DND-41 (cell line): ENCODE measurements around the gene GINM1.

Experiments
- ATAC-seq: fragments of 200-7000 bp; cut with Tn5 transposase; 3 replicates; pipeline ENCODE4 v1.9.1; 2021; ENCODE audit warnings: low read depth; ENCODE audit not compliant: insufficient read depth
- DNase-seq: peaks from one replicate; pipeline ENCODE4 v3.0.0-alpha.2; 2020
- H2AFZ ChIP-seq: 2 replicates; pipeline ENCODE4 v1.6.0; 2012; ENCODE audit warnings: low read depth, low read length
- H3K27ac ChIP-seq: 2 replicates; pipeline ENCODE4 v1.5.1; 2012; ENCODE audit warnings: low read length, inconsistent platforms
- H3K27me3 ChIP-seq: fragments of 200-600 bp; sonication (generic); 2 replicates; pipeline ENCODE4 v1.6.0; 2012; ENCODE audit warnings: low read length, mild to moderate bottlenecking, inconsistent platforms; ENCODE audit not compliant: insufficient read depth, poor library complexity
- H3K36me3 ChIP-seq: 2 replicates; pipeline ENCODE4 v1.5.1; 2012; ENCODE audit warnings: low read length, inconsistent platforms; ENCODE audit not compliant: insufficient read depth
- H3K4me1 ChIP-seq: 2 replicates; pipeline ENCODE4 v1.5.1; 2012; ENCODE audit warnings: mild to moderate bottlenecking, low read length; ENCODE audit not compliant: insufficient read depth
- H3K4me2 ChIP-seq: 2 replicates; pipeline ENCODE4 v1.6.0; 2012; ENCODE audit warnings: mild to moderate bottlenecking, moderate library complexity, low read length, inconsistent platforms; ENCODE audit not compliant: insufficient read depth
- H3K4me3 ChIP-seq, 2 experiments: fragments of 200-600 bp in 1 of 2; shearing (Covaris generic) in 1 of 2; 2 replicates each; pipeline ENCODE4 v1.5.1; 2012 to 2016; ENCODE audit warnings: inconsistent platforms in 2 of 2, low read length in 2 of 2, mild to moderate bottlenecking in 2 of 2, low read depth in 1 of 2, moderate library complexity in 1 of 2
- H3K79me2 ChIP-seq: 2 replicates; pipeline ENCODE4 v1.6.0; 2012; ENCODE audit warnings: low read length, inconsistent platforms; ENCODE audit not compliant: insufficient read depth
- H3K9ac ChIP-seq: 2 replicates; pipeline ENCODE4 v1.6.0; 2012; ENCODE audit warnings: low read depth, mild to moderate bottlenecking, inconsistent platforms, low read length, moderate library complexity
- H3K9me3 ChIP-seq: 2 replicates; pipeline ENCODE4 v1.5.1; 2012; ENCODE audit warnings: low read length, moderate library complexity, mild to moderate bottlenecking, inconsistent platforms; ENCODE audit not compliant: insufficient read depth, severe bottlenecking
- H4K20me1 ChIP-seq: 2 replicates; pipeline ENCODE4 v1.6.0; 2012; ENCODE audit warnings: low read length; ENCODE audit not compliant: insufficient read depth
- CTCF ChIP-seq: IDR thresholded peaks from 2 replicates; pipeline ENCODE4 v1.5.1; 2012; ENCODE audit warnings: borderline replicate concordance, low read length, moderate library complexity, mild to moderate bottlenecking; ENCODE audit not compliant: poor library complexity, severe bottlenecking; ENCODE audit errors: extremely low read depth
- EZH2 ChIP-seq: IDR thresholded peaks from 3 replicates; pipeline ENCODE4 v1.6.1; 2012; ENCODE audit warnings: borderline replicate concordance, low read depth, mild to moderate bottlenecking, moderate library complexity, low read length, inconsistent platforms; ENCODE audit not compliant: severe bottlenecking

The GINM1 gene

DNA sequence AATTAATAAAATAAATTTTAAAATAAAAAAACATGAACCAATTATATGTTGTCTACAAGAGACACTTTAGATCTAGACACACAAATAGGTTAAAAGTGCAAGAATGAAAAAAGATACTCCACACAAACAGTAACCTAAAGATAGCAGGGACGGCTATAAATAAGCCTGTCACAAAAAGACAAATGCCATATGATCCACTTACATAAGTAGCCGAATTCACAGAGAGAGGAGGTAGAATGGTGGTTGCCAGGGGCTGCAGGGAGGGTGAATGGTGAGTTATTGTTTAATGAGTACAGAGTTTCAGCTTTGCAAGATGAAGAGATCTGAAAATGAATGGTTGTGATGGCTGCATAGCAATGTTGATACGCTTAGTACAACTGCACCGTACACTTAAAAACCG lies 49.6 kb downstream of the GINM1 start:
- no peak overlapping the region for H2AFZ ChIP-seq
- H3K4me1 ChIP-seq = no peaks in the 10 kb centered on the region
- H4K20me1 ChIP-seq = peaks cover 7% of the 10 kb centered on the region; the same call in 1 of the 2 replicates
- peaks cover 10% of the 10 kb centered on the region for H3K79me2 ChIP-seq
- no peak for TF ChIP-seq EZH2
- TF ChIP-seq CTCF = no peak
- DNase-seq (no peak), ATAC-seq (no peak)
- no peak overlapping the region for H3K4me2 ChIP-seq
- no peak overlapping the region for H3K9ac ChIP-seq
- no peak overlapping the region for H3K4me3 ChIP-seq
- peaks cover 59% of the 10 kb centered on the region for H3K36me3 ChIP-seq
- no peaks in the 10 kb centered on the region for H3K27me3 ChIP-seq
- H3K27ac ChIP-seq = no peak overlapping the region
- no peaks in the 10 kb centered on the region for H3K9me3 ChIP-seq

GRCh38 chr6:149627672-149628071 lies 61.5 kb downstream of the GINM1 start:
- TF ChIP-seq CTCF (no peak), EZH2 (no peak)

GRCh38 chr6:149628875-149629510 lies 62.8 kb downstream of the GINM1 start:
- DNase-seq (no peak), ATAC-seq (no peak)

More at GRCh38 chr6:149627672-149628071, 61.5 kb downstream of the GINM1 start:
- no peak overlapping the region for H3K4me2 ChIP-seq
- peaks cover 50% of the 10 kb centered on the region for H3K36me3 ChIP-seq
- H4K20me1 ChIP-seq = no peaks in the 10 kb centered on the region
- no peak overlapping the region for H3K9ac ChIP-seq
- DNase-seq (no peak), ATAC-seq (no peak)
- no peak overlapping the region for H3K4me3 ChIP-seq
- H3K27ac ChIP-seq = no peak overlapping the region
- peaks cover under 1% of the 10 kb centered on the region; the same call in 1 of the 2 replicates for H3K79me2 ChIP-seq
- H2AFZ ChIP-seq = no peak overlapping the region
- no peaks in the 10 kb centered on the region for H3K9me3 ChIP-seq
- H3K4me1 ChIP-seq = no peaks in the 10 kb centered on the region
- H3K27me3 ChIP-seq = no peaks in the 10 kb centered on the region

More at GRCh38 chr6:149628875-149629510, 62.8 kb downstream of the GINM1 start:
- no peak overlapping the region for H3K9ac ChIP-seq
- H3K4me3 ChIP-seq = no peak overlapping the region
- H3K79me2 ChIP-seq = peaks cover 2% of the 10 kb centered on the region; the same call in 1 of the 2 replicates
- no peaks in the 10 kb centered on the region for H3K9me3 ChIP-seq
- no peak overlapping the region for H2AFZ ChIP-seq
- no peaks in the 10 kb centered on the region for H3K27me3 ChIP-seq
- no peaks in the 10 kb centered on the region for H4K20me1 ChIP-seq
- TF ChIP-seq CTCF = no peak
- no peak for TF ChIP-seq EZH2
- H3K4me2 ChIP-seq = no peak overlapping the region
- peaks cover 42% of the 10 kb centered on the region for H3K36me3 ChIP-seq
- no peaks in the 10 kb centered on the region for H3K4me1 ChIP-seq
- H3K27ac ChIP-seq = no peak overlapping the region
